Neutrophil (primary cell): ENCODE data around the gene ASIC2.

Source experiments
- H3K27ac ChIP-seq: fragments of 200-600 bp; sonication (generic); 2 replicates; pipeline ENCODE4 v1.5.1; 2016; ENCODE audit warnings: mild to moderate bottlenecking, moderate library complexity
- H3K27me3 ChIP-seq: fragments of 200-600 bp; sonication (generic); 2 replicates; pipeline ENCODE4 v1.6.0; 2016; ENCODE audit warnings: mild to moderate bottlenecking
- H3K36me3 ChIP-seq: fragments of 200-600 bp; sonication (generic); 2 replicates; pipeline ENCODE4 v1.5.1; 2017
- H3K4me1 ChIP-seq, 2 experiments: fragments of 200-600 bp in 1 of 2; sonication (generic) in 1 of 2; 1 replicate in 1 of 2; 2 replicates in 1 of 2; pipeline versions ENCODE4 v1.5.1 to v1.6.1; 2013 to 2016; ENCODE audit warnings: low read depth in 1 of 2, low read length in 1 of 2, mild to moderate bottlenecking in 1 of 2, moderate library complexity in 1 of 2; ENCODE audit not compliant: control insufficient read depth in 1 of 2, insufficient read depth in 1 of 2
- H3K4me3 ChIP-seq, 2 experiments: fragments of 200-600 bp in 1 of 2; sonication (generic) in 1 of 2; 1 replicate in 1 of 2; 2 replicates in 1 of 2; pipeline ENCODE4 v1.5.1; 2013 to 2016; ENCODE audit warnings: low read depth in 1 of 2, low read length in 1 of 2, mild to moderate bottlenecking in 1 of 2, moderate library complexity in 1 of 2
- H3K9me3 ChIP-seq: fragments of 200-600 bp; sonication (generic); 2 replicates; pipeline ENCODE4 v1.5.1; 2016
- TF ChIP-seq, protein P1 (sequence below): fragments of 200-600 bp; sonication (generic); IDR thresholded peaks from 2 replicates; pipeline ENCODE4 v1.5.1; 2016; ENCODE audit warnings: antibody characterized with exemption

Gene ASIC2

DNA sequence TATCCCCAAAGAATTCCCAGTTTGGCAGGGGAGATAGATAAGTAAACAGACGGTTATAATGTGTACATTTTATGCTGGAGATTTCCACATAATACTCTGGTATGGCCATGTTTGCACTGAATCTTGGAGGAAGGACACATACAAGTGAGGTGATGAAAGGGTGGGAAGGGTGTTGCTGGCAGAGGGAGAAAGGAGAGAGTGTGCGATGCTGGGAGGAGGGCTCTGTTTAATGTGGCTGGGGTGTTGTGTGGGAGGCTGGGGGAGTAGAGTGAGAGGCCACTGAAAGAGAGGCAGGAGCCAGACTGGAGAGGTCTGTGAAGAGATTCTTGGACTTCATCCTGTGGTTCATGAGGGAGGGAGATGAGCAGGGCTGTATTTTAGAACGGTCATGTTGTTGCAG lies 213.9 kb downstream of the ASIC2 start:
- no peaks in the 10 kb centered on the region for H3K9me3 ChIP-seq
- H3K27ac ChIP-seq: no peak overlapping the region
- H3K4me3 ChIP-seq: no peak overlapping the region
- TF ChIP-seq, protein P1, sequence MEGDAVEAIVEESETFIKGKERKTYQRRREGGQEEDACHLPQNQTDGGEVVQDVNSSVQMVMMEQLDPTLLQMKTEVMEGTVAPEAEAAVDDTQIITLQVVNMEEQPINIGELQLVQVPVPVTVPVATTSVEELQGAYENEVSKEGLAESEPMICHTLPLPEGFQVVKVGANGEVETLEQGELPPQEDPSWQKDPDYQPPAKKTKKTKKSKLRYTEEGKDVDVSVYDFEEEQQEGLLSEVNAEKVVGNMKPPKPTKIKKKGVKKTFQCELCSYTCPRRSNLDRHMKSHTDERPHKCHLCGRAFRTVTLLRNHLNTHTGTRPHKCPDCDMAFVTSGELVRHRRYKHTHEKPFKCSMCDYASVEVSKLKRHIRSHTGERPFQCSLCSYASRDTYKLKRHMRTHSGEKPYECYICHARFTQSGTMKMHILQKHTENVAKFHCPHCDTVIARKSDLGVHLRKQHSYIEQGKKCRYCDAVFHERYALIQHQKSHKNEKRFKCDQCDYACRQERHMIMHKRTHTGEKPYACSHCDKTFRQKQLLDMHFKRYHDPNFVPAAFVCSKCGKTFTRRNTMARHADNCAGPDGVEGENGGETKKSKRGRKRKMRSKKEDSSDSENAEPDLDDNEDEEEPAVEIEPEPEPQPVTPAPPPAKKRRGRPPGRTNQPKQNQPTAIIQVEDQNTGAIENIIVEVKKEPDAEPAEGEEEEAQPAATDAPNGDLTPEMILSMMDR: no peak
- H3K4me1 ChIP-seq: no peaks in the 10 kb centered on the region
- H3K36me3 ChIP-seq: no peaks in the 10 kb centered on the region
- H3K27me3 ChIP-seq: peaks cover 35% of the 10 kb centered on the region

DNA sequence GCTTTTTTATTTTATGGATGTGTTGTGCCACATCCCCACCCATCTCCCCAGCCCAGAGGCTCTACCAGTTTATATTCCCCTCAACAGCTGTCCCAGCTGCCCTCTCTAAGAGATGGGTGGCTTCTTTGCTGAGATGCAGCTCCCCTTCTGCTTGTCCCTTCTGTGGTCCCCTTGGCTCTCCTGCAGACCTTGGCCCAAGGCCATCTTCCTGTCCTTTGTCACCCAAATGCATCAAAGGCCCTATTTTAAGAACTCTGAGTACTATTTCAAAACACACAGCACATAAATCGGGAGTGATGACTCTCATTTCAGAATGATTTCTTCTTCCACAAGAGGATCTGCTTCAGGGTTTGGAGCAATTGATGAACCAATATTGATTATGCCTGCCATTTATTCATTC lies 216.1 kb downstream of the ASIC2 start:
- H3K36me3 ChIP-seq: no peaks in the 10 kb centered on the region
- no peak overlapping the region for H3K27ac ChIP-seq
- peaks cover 35% of the 10 kb centered on the region for H3K27me3 ChIP-seq

DNA sequence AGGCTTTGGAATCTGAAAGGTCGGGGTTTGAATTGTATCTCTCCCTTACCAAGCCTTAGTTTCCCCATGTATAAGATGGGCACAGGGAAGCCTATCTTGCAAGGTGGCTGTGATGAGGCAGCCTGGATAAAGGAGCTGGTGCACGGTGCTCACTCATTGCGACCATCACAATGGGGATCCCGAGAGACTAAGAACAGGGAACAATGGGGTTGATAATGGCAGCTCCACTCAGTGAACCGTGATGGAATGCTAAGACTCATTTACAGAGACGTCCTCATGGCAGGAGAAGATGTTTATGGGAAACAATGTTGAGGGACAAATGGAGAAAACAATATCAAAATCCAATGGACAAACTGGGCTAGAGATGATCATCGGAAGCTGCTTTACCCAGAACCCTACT lies 219.7 kb downstream of the ASIC2 start:
- H3K9me3 ChIP-seq: no peaks in the 10 kb centered on the region
- peaks cover 26% of the 10 kb centered on the region for H3K27me3 ChIP-seq
- H3K4me1 ChIP-seq: no peaks in the 10 kb centered on the region
- TF ChIP-seq, protein P1: no peak
- no peak overlapping the region for H3K27ac ChIP-seq
- H3K36me3 ChIP-seq: no peaks in the 10 kb centered on the region
- H3K4me3 ChIP-seq: no peak overlapping the region

More for the DNA sequence above, 216.1 kb downstream of the ASIC2 start:
- TF ChIP-seq, protein P1: no peak
- Histone ChIP-seq H3K4me1 (no peaks in the 10 kb centered on the region), H3K4me3 (no peak overlapping the region), H3K9me3 (no peaks in the 10 kb centered on the region)

DNA sequence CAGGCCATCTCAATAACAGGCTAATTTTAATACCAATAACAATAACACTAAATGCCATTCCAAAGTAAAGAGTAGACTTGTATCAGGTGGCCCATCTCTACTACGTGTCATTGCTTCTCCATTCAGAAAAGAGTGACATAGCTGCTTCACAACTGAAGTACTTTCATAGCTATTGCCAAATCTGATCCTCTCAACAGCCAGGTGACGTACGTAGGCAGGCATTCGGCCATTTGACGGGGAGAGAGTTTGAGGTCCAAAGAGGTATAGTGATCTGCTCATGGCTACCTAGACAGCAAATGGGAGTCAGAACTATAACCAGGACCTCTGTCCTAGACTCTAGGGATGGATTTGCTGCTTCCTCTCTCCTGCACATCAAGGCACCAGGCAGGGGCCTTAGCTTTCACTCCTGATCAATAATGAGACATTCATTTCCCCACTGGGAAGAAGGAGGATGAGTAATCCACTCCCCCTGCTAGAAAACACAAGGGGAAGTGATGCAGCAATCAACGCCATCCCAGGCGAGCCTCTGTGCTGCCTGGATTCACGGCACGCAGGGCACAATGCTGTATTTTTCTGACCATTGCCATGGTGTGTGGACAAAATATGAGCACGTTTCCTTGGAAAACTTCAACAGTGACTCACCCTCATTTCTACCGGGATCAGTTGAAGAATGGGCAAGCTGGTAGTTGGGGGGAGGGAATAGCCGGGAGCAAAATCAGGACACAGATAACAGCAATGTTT lies 220.5 kb downstream of the ASIC2 start:
- Histone ChIP-seq H3K27ac (no peak overlapping the region), H3K27me3 (peaks cover 18% of the 10 kb centered on the region), H3K36me3 (no peaks in the 10 kb centered on the region), H3K4me3 (no peak overlapping the region), H3K4me1 (no peaks in the 10 kb centered on the region), H3K9me3 (no peaks in the 10 kb centered on the region)
- TF ChIP-seq, protein P1: no peak

DNA sequence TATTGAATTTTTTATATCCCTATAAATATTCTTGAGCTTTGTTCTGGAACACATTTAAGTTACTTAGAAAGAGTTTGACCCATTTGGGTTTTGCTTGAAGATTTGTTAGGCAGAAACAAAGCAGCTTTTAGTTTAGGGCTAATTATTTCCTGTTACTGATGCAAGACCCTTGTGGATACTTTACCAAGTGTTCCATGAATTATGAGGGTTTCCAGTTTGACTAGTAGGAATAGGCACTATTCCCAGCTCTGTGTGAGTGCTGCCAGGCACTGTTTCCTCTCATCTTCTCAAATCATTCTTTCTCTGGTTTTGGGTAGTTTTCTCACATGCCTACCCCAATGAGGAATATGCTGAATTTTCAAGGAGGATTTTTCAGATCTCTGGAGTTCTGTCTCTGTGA lies 221.4 kb downstream of the ASIC2 start:
- no peaks in the 10 kb centered on the region for H3K9me3 ChIP-seq
- H3K4me1 ChIP-seq: no peaks in the 10 kb centered on the region
- no peaks in the 10 kb centered on the region for H3K36me3 ChIP-seq
- no peak overlapping the region for H3K4me3 ChIP-seq
- TF ChIP-seq, protein P1: no peak
- no peak overlapping the region for H3K27ac ChIP-seq
- peaks cover 11% of the 10 kb centered on the region for H3K27me3 ChIP-seq
